HG03442 (cell line): ENCODE results near the gene ULK4.

ENCODE experiments used
- ATAC-seq: cut with Tn5 transposase; IDR thresholded peaks from one replicate; pipeline ENCODE4 v1.9.1; 2021; ENCODE audit warnings: mild to moderate bottlenecking, moderate library complexity; ENCODE audit not compliant: unreplicated experiment

The ULK4 gene

GRCh38 chr3:41519746-41520145 lies 442.2 kb downstream of the ULK4 start:
- ATAC-seq = no peak

GRCh38 chr3:41518626-41519025 lies 443.3 kb downstream of the ULK4 start:
- no peak for ATAC-seq

GRCh38 chr3:41508063-41508696 lies 453.7 kb downstream of the ULK4 start:
- no peak for ATAC-seq

- no peak for ATAC-seq
Observed at GRCh38 chr3:41507336-41508062, 454.4 kb downstream of the ULK4 start.

GRCh38 chr3:41503998-41504623 lies 457.8 kb downstream of the ULK4 start:
- no peak for ATAC-seq

- ATAC-seq = no peak
Observed at GRCh38 chr3:41502481-41502880, 459.4 kb downstream of the ULK4 start.

- no peak for ATAC-seq
Observed at GRCh38 chr3:41502023-41502422, 459.9 kb downstream of the ULK4 start.

- no peak for ATAC-seq
Observed at GRCh38 chr3:41498847-41499246, 463.1 kb downstream of the ULK4 start.

GRCh38 chr3:41490360-41490759 lies 471.5 kb downstream of the ULK4 start:
- ATAC-seq = no peak

- ATAC-seq = no peak
Observed at GRCh38 chr3:41489231-41489630, 472.7 kb downstream of the ULK4 start.

- ATAC-seq = no peak
Observed at GRCh38 chr3:41488501-41488900, 473.4 kb downstream of the ULK4 start.

GRCh38 chr3:41485484-41485883 lies 476.4 kb downstream of the ULK4 start:
- ATAC-seq = no peak

- no peak for ATAC-seq
Observed at GRCh38 chr3:41482134-41482533, 479.8 kb downstream of the ULK4 start.

GRCh38 chr3:41478278-41478677 lies 483.6 kb downstream of the ULK4 start:
- no peak for ATAC-seq

GRCh38 chr3:41477399-41478014 lies 484.4 kb downstream of the ULK4 start:
- ATAC-seq = no peak

GRCh38 chr3:41469083-41469482 lies 492.8 kb downstream of the ULK4 start:
- ATAC-seq = no peak

- ATAC-seq = no peak
Observed at GRCh38 chr3:41467481-41467880, 494.4 kb downstream of the ULK4 start.

GRCh38 chr3:41464858-41465257 lies 497.0 kb downstream of the ULK4 start:
- ATAC-seq = no peak

- ATAC-seq = no peak
Observed at GRCh38 chr3:41464401-41464800, 497.5 kb downstream of the ULK4 start.

GRCh38 chr3:41462103-41462691 lies 499.7 kb downstream of the ULK4 start:
- no peak for ATAC-seq

- no peak for ATAC-seq
Observed at GRCh38 chr3:41460736-41461135, 501.2 kb downstream of the ULK4 start.
